ENCODE data around the gene PADI6. TPM values are rescaled to one million over a fixed set of nuclear protein-coding genes. Genes with fewer than 3 reads are reported as not detected.

Gene PADI6
- polyA plus RNA-seq (2013) = not detected in 2 replicates

DNA sequence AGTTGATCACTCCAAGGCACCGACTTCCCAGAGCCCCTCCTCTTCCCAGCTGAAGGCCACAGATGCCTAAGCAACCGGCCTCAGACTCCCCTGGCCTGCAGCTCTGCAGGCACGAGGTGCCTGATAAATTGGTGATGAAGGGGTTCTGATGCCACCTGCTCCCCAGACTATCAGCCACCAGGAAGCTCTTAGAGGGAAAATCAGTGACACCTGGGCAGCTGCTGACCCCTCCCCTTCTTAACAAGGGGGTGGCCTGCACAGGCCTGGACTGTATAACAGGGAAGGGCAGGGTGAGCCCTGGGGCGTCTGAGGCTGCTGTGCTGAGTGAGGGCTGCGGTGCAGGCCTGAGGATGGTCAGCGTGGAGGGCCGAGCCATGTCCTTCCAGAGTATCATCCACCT lies at the start of gene PADI6:
Gene PADI6, plus strand, starts transcription at position 301 of the 400 bp plus-strand sequence. Its CDS starts 50 bp downstream, at position 351.
- no peak within 1 kb of the TSS for H4K8ac ChIP-seq (ENCODE audit: low read depth, low read length)
- H3K27me3 ChIP-seq (ENCODE audit: insufficient read depth, low read length) = no peaks in the 10 kb centered on the region

DNA sequence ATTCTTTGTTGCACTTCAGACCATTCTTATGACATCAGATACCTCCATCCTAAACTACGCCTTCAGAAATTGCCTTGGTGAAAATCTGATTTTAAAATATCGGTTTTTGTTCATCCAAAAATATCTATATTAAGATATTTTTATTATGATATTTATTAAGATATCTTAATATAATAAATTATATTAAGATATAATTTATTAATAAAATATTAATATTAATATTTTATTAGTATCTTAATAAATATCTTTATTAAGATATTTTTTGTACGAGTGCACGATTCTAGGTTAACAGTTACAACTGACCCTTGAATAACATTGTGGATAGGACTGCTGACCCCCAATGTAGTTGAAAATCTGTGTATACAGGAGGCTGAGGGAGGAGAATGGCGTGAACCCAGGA lies 43.1 kb upstream of the PADI6 start:
- H2BK120ac ChIP-seq (ENCODE audit: insufficient read depth, low read length, poor library complexity) = no peak overlapping the region
- no peak overlapping the region for H2AK5ac ChIP-seq (ENCODE audit: low read length)
- H3K79me1 ChIP-seq (ENCODE audit: low read length) = no peaks in the 10 kb centered on the region
- peaks cover 3% of the 10 kb centered on the region for H3K9me3 ChIP-seq (ENCODE audit: insufficient read depth, low read depth, low read length)
- no peak overlapping the region for H3K18ac ChIP-seq (ENCODE audit: low read length)
- H4K12ac ChIP-seq (ENCODE audit: low read depth, low read length) = no peak overlapping the region
- H3K14ac ChIP-seq (ENCODE audit: low read length) = no peak overlapping the region
- no peak overlapping the region for H3K23ac ChIP-seq (ENCODE audit: low read length)
- H3K4me3 ChIP-seq (ENCODE audit: low read depth, low read length) = no peak overlapping the region
- H3K27me3 ChIP-seq (ENCODE audit: insufficient read depth, low read length) = no peaks in the 10 kb centered on the region
- H3K4ac ChIP-seq (ENCODE audit: low read depth, low read length) = no peak overlapping the region
- no peaks in the 10 kb centered on the region for H3K4me1 ChIP-seq (ENCODE audit: control insufficient read depth in 1 of 2, insufficient read depth in 2 of 2, low read length in 2 of 2)
- H3K36me3 ChIP-seq (ENCODE audit: control insufficient read depth in 1 of 2, insufficient read depth in 2 of 2, low read length in 2 of 2) = no peaks in the 10 kb centered on the region
- no CpG with 5 or more reads among the region's 5 CpGs for WGBS (ENCODE audit: extremely low coverage, insufficient coverage, insufficient read length)
- H3K79me2 ChIP-seq (ENCODE audit: control insufficient read depth, insufficient read depth, low read length, poor library complexity) = no peaks in the 10 kb centered on the region
- no peak overlapping the region for H3K9ac ChIP-seq (ENCODE audit: low read length)
- H2AFZ ChIP-seq (ENCODE audit: insufficient read depth, low read length, poor library complexity) = no peak overlapping the region
- H4K91ac ChIP-seq (ENCODE audit: low read depth, low read length) = no peak overlapping the region
- no peak overlapping the region for H2BK12ac ChIP-seq (ENCODE audit: low read length)
- H4K8ac ChIP-seq (ENCODE audit: low read depth, low read length) = no peak overlapping the region
- no peak overlapping the region for H3K27ac ChIP-seq (ENCODE audit: low read depth, low read length)
- H3K4me2 ChIP-seq (ENCODE audit: low read length) = no peak overlapping the region
- no peak for DNase-seq
- no peak overlapping the region for H2BK5ac ChIP-seq (ENCODE audit: low read depth, low read length, poor library complexity)

More for the DNA sequence above, at the start of gene PADI6:
- Histone ChIP-seq H3K4ac (ENCODE audit: low read depth, low read length) (no peak within 1 kb of the TSS), H4K91ac (ENCODE audit: low read depth, low read length) (no peak within 1 kb of the TSS), H3K4me1 (ENCODE audit: control insufficient read depth in 1 of 2, insufficient read depth in 2 of 2, low read length in 2 of 2) (peaks cover 3% of the 10 kb centered on the region in 2 experiments), H2BK5ac (ENCODE audit: low read depth, low read length, poor library complexity) (no peak within 1 kb of the TSS), H3K79me2 (ENCODE audit: control insufficient read depth, insufficient read depth, low read length, poor library complexity) (no peaks in the 10 kb centered on the region), H2AK5ac (ENCODE audit: low read length) (no peak within 1 kb of the TSS), H3K4me3 (ENCODE audit: low read depth, low read length) (no peak within 1 kb of the TSS), H3K4me2 (ENCODE audit: low read length) (no peak within 1 kb of the TSS), H3K18ac (ENCODE audit: low read length) (no peak within 1 kb of the TSS), H3K27ac (ENCODE audit: low read depth, low read length) (no peak within 1 kb of the TSS), H3K9me3 (ENCODE audit: insufficient read depth, low read depth, low read length) (peaks cover 3% of the 10 kb centered on the region), H3K23ac (ENCODE audit: low read length) (no peak within 1 kb of the TSS), H3K79me1 (ENCODE audit: low read length) (no peaks in the 10 kb centered on the region), H3K9ac (ENCODE audit: low read length) (no peak within 1 kb of the TSS), H2BK120ac (ENCODE audit: insufficient read depth, low read length, poor library complexity) (no peak within 1 kb of the TSS), H3K14ac (ENCODE audit: low read length) (no peak within 1 kb of the TSS), H2AFZ (ENCODE audit: insufficient read depth, low read length, poor library complexity) (no peak within 1 kb of the TSS), H3K36me3 (ENCODE audit: control insufficient read depth in 1 of 2, insufficient read depth in 2 of 2, low read length in 2 of 2) (no peaks in the 10 kb centered on the region), H2BK12ac (ENCODE audit: low read length) (no peak within 1 kb of the TSS), H4K12ac (ENCODE audit: low read depth, low read length) (no peak within 1 kb of the TSS)
- no CpG with 5 or more reads among the region's 7 CpGs for WGBS (ENCODE audit: extremely low coverage, insufficient coverage, insufficient read length)
- DNase-seq = no peak

DNA sequence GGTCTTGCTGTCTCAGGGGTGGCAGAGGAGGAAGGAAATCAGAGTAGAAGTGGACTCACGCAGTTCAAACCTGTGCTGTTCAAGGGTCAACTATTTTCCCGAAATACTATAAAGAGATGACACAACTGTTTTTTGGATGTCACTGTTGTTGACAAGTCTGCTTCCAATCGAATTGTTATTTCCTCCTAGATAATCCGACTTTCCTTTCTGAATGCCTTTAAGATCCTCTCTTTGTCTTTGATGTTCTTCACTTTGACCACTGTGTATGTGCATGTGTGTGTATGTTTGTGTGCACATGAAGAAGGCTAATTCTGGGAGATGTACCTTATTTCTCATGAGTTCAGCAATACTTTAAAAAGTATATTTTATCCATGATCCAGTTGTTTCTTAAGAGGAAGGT lies 42.4 kb upstream of the PADI6 start:
- Histone ChIP-seq H3K18ac (ENCODE audit: low read length) (no peak overlapping the region), H3K9ac (ENCODE audit: low read length) (no peak overlapping the region), H3K27ac (ENCODE audit: low read depth, low read length) (no peak overlapping the region), H3K9me3 (ENCODE audit: insufficient read depth, low read depth, low read length) (peaks cover 3% of the 10 kb centered on the region), H3K23ac (ENCODE audit: low read length) (no peak overlapping the region), H3K4me1 (ENCODE audit: control insufficient read depth in 1 of 2, insufficient read depth in 2 of 2, low read length in 2 of 2) (no peaks in the 10 kb centered on the region), H3K79me1 (ENCODE audit: low read length) (no peaks in the 10 kb centered on the region), H2BK12ac (ENCODE audit: low read length) (no peak overlapping the region), H2BK5ac (ENCODE audit: low read depth, low read length, poor library complexity) (no peak overlapping the region), H2BK120ac (ENCODE audit: insufficient read depth, low read length, poor library complexity) (no peak overlapping the region), H3K14ac (ENCODE audit: low read length) (no peak overlapping the region), H2AFZ (ENCODE audit: insufficient read depth, low read length, poor library complexity) (no peak overlapping the region), H3K79me2 (ENCODE audit: control insufficient read depth, insufficient read depth, low read length, poor library complexity) (no peaks in the 10 kb centered on the region), H3K27me3 (ENCODE audit: insufficient read depth, low read length) (no peaks in the 10 kb centered on the region), H3K4me3 (ENCODE audit: low read depth, low read length) (no peak overlapping the region), H2AK5ac (ENCODE audit: low read length) (no peak overlapping the region), H4K12ac (ENCODE audit: low read depth, low read length) (no peak overlapping the region), H4K8ac (ENCODE audit: low read depth, low read length) (no peak overlapping the region), H4K91ac (ENCODE audit: low read depth, low read length) (no peak overlapping the region), H3K36me3 (ENCODE audit: control insufficient read depth in 1 of 2, insufficient read depth in 2 of 2, low read length in 2 of 2) (no peaks in the 10 kb centered on the region), H3K4ac (ENCODE audit: low read depth, low read length) (no peak overlapping the region), H3K4me2 (ENCODE audit: low read length) (no peak overlapping the region)
- no peak for DNase-seq
- no CpG with 5 or more reads among the region's 4 CpGs for WGBS (ENCODE audit: extremely low coverage, insufficient coverage, insufficient read length)

DNA sequence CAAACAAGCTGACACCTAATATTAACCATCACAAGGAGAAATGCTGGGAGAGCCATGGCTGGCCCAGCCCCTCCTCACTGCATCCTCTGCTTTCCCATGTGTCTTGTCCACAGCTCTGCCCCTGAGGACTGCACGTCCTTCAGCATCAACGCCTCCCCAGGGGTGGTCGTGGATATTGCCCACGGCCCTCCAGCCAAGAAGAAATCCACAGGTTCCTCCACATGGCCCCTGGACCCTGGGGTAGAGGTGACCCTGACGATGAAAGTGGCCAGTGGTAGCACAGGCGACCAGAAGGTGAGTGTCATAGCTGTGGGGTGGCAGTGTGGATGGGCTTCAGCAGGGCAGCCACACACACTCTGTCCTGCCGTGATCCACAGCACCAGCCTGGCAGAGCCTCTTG lies 41.1 kb upstream of the PADI6 start:
- Histone ChIP-seq H3K23ac (ENCODE audit: low read length) (no peak overlapping the region), H4K8ac (ENCODE audit: low read depth, low read length) (no peak overlapping the region), H3K9me3 (ENCODE audit: insufficient read depth, low read depth, low read length) (peaks cover 3% of the 10 kb centered on the region), H3K9ac (ENCODE audit: low read length) (no peak overlapping the region), H3K27me3 (ENCODE audit: insufficient read depth, low read length) (no peaks in the 10 kb centered on the region), H3K27ac (ENCODE audit: low read depth, low read length) (no peak overlapping the region), H4K12ac (ENCODE audit: low read depth, low read length) (no peak overlapping the region), H3K4me2 (ENCODE audit: low read length) (no peak overlapping the region), H2BK12ac (ENCODE audit: low read length) (no peak overlapping the region), H3K4ac (ENCODE audit: low read depth, low read length) (no peak overlapping the region), H3K79me2 (ENCODE audit: control insufficient read depth, insufficient read depth, low read length, poor library complexity) (no peaks in the 10 kb centered on the region), H3K14ac (ENCODE audit: low read length) (no peak overlapping the region), H3K18ac (ENCODE audit: low read length) (no peak overlapping the region), H4K91ac (ENCODE audit: low read depth, low read length) (no peak overlapping the region), H3K4me1 (ENCODE audit: control insufficient read depth in 1 of 2, insufficient read depth in 2 of 2, low read length in 2 of 2) (no peaks in the 10 kb centered on the region), H3K79me1 (ENCODE audit: low read length) (no peaks in the 10 kb centered on the region), H2BK120ac (ENCODE audit: insufficient read depth, low read length, poor library complexity) (no peak overlapping the region), H3K4me3 (ENCODE audit: low read depth, low read length) (no peak overlapping the region), H2AK5ac (ENCODE audit: low read length) (no peak overlapping the region), H3K36me3 (ENCODE audit: control insufficient read depth in 1 of 2, insufficient read depth in 2 of 2, low read length in 2 of 2) (no peaks in the 10 kb centered on the region), H2BK5ac (ENCODE audit: low read depth, low read length, poor library complexity) (no peak overlapping the region), H2AFZ (ENCODE audit: insufficient read depth, low read length, poor library complexity) (no peak overlapping the region)
- no CpG with 5 or more reads among the region's 7 CpGs for WGBS (ENCODE audit: extremely low coverage, insufficient coverage, insufficient read length)
- DNase-seq = no peak

All from trophoblast cell (in vitro differentiated cells and primary cell).